ENCODE measurements around the gene PRR36.

DNA sequence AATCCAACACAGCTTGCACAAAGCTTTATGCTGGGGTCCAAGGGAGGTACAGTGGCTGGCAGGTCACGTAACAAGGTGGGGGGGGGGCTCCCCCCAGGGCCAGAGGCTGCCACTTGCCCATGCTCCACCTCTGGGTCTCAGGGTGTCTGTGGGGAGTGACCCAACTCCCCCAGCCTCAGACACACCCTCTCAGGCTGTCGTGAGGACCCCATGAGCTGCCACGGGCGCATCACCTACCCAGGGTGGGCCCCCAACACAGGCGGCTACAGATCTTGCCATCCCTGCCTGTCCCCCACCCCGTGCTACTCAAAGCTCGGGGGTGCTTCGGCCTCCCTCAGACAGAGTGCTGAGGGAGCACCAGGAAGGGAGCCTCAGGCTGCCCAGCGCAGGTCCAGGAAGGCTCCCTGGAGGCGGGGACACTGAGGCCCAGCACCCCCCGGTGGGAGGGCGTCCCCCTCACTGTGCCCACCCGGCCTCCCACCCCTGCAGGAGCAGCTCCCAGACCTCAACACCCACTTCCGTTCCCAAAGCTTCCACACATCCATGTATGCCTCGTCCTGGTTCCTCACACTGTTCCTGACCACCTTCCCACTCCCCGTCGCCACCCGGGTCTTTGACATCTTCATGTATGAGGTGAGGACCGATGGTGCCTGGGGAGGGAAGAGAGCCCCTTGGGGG lies 23.1 kb downstream of the PRR36 start:
- no peak for TF ChIP-seq POLR2AphosphoS5 (IDR thresholded peaks at IDR 0.05)
- TF ChIP-seq POLR2A (IDR thresholded peaks at IDR 0.05) = no peak
- TF ChIP-seq, protein P1, sequence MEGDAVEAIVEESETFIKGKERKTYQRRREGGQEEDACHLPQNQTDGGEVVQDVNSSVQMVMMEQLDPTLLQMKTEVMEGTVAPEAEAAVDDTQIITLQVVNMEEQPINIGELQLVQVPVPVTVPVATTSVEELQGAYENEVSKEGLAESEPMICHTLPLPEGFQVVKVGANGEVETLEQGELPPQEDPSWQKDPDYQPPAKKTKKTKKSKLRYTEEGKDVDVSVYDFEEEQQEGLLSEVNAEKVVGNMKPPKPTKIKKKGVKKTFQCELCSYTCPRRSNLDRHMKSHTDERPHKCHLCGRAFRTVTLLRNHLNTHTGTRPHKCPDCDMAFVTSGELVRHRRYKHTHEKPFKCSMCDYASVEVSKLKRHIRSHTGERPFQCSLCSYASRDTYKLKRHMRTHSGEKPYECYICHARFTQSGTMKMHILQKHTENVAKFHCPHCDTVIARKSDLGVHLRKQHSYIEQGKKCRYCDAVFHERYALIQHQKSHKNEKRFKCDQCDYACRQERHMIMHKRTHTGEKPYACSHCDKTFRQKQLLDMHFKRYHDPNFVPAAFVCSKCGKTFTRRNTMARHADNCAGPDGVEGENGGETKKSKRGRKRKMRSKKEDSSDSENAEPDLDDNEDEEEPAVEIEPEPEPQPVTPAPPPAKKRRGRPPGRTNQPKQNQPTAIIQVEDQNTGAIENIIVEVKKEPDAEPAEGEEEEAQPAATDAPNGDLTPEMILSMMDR (IDR thresholded peaks at IDR 0.05) = no peak
